H1 (cell line): Measurements from ENCODE around the gene SDF2. TPM values are rescaled to one million over a fixed set of nuclear protein-coding genes. Genes with fewer than 3 reads are reported as not detected.

Experiments
- CEBPB ChIP-seq: IDR thresholded peaks from 2 replicates; pipeline ENCODE4 v1.6.1; 2012; ENCODE audit warnings: low read depth, low read length
- CTCF ChIP-seq, 3 experiments: IDR thresholded peaks; 1 replicate in 2 of 3; 2 replicates in 1 of 3; pipeline versions ENCODE4 v1.5.1 to v1.6.1; 2011; ENCODE audit warnings: low read length in 3 of 3, mild to moderate bottlenecking in 3 of 3, inconsistent platforms in 2 of 3, low read depth in 1 of 3, moderate library complexity in 1 of 3; ENCODE audit not compliant: insufficient read depth in 1 of 3; ENCODE audit errors: control extremely low read depth in 1 of 3
- HDAC6 ChIP-seq: IDR thresholded peaks from one replicate; pipeline ENCODE4 v1.7.1; 2012; ENCODE audit warnings: low read depth, mild to moderate bottlenecking, inconsistent platforms, low read length, moderate library complexity
- RBBP5 ChIP-seq: IDR thresholded peaks from 2 replicates; pipeline ENCODE4 v1.7.1; 2012; ENCODE audit warnings: low read depth, mild to moderate bottlenecking, inconsistent platforms, low read length, moderate library complexity, borderline replicate concordance
- SP1 ChIP-seq: IDR thresholded peaks from 2 replicates; pipeline ENCODE4 v1.6.1; 2011; ENCODE audit warnings: low read depth, low read length
- SRF ChIP-seq: IDR thresholded peaks from 2 replicates; pipeline ENCODE4 v1.6.1; 2011; ENCODE audit warnings: mild to moderate bottlenecking, low read depth, low read length, moderate library complexity
- polyA plus RNA-seq, 7 experiments: library from polyadenylated mRNA; depleted of rRNA in 3 of 7; stranded (reverse) in 5 of 7; unstranded in 2 of 7; fragments of >200 nt in 5 of 7; fragments of 200-250 nt in 2 of 7; gene quantifications; 1 replicate in 5 of 7; 2 replicates in 1 of 7; 4 replicates in 1 of 7; pipeline versions ENCODE4 v1.2.1 to v1.2.3, GENCODE V29; 2011 to 2013; ENCODE audit warnings: missing spikeins in 2 of 7, mixed read lengths in 2 of 7
- total RNA-seq: library from RNA; stranded (reverse); fragmentation: NEBNext Ultra II Directional; extraction: Animal tissue kit (Norgen Biotek cat#: 25700); gene quantifications from 2 replicates; pipeline ENCODE4 v1.2.1, GENCODE V29; 2021
- TF ChIP-seq, protein P1 (sequence below): fragments of 300-600 bp; sonication (generic); IDR thresholded peaks from 2 replicates; pipeline ENCODE4 v1.7.1; 2012; ENCODE audit warnings: low read length, moderate library complexity, mild to moderate bottlenecking, inconsistent platforms; ENCODE audit not compliant: insufficient replicate concordance

Gene SDF2
- total and polyA plus RNA-seq, 2 of the 8 experiments (the other 6 are each of a cell fraction or from before 2014, with no cell fraction given) = 44.8 to 65.4 TPM

DNA sequence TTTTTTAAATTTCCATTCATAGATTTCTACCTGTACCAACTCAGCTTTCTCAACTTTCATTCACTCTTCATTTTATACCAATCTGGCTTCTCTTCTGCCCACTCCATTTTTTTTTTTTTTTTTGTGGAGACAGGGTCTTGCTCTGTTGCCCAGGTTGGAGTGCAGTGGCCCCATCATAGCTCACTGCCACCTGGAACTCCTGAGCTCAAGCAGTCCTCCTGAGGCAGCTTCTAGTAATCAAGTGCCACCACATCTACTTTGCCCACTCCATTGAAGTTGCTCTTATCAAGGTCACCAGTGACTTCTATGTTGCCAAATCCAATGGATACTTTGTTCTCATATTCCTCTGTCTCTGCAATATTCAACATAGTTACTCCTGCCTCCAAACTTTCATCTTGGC lies 2.0 kb upstream of the SDF2 start (continued):
- TF ChIP-seq, protein P1, sequence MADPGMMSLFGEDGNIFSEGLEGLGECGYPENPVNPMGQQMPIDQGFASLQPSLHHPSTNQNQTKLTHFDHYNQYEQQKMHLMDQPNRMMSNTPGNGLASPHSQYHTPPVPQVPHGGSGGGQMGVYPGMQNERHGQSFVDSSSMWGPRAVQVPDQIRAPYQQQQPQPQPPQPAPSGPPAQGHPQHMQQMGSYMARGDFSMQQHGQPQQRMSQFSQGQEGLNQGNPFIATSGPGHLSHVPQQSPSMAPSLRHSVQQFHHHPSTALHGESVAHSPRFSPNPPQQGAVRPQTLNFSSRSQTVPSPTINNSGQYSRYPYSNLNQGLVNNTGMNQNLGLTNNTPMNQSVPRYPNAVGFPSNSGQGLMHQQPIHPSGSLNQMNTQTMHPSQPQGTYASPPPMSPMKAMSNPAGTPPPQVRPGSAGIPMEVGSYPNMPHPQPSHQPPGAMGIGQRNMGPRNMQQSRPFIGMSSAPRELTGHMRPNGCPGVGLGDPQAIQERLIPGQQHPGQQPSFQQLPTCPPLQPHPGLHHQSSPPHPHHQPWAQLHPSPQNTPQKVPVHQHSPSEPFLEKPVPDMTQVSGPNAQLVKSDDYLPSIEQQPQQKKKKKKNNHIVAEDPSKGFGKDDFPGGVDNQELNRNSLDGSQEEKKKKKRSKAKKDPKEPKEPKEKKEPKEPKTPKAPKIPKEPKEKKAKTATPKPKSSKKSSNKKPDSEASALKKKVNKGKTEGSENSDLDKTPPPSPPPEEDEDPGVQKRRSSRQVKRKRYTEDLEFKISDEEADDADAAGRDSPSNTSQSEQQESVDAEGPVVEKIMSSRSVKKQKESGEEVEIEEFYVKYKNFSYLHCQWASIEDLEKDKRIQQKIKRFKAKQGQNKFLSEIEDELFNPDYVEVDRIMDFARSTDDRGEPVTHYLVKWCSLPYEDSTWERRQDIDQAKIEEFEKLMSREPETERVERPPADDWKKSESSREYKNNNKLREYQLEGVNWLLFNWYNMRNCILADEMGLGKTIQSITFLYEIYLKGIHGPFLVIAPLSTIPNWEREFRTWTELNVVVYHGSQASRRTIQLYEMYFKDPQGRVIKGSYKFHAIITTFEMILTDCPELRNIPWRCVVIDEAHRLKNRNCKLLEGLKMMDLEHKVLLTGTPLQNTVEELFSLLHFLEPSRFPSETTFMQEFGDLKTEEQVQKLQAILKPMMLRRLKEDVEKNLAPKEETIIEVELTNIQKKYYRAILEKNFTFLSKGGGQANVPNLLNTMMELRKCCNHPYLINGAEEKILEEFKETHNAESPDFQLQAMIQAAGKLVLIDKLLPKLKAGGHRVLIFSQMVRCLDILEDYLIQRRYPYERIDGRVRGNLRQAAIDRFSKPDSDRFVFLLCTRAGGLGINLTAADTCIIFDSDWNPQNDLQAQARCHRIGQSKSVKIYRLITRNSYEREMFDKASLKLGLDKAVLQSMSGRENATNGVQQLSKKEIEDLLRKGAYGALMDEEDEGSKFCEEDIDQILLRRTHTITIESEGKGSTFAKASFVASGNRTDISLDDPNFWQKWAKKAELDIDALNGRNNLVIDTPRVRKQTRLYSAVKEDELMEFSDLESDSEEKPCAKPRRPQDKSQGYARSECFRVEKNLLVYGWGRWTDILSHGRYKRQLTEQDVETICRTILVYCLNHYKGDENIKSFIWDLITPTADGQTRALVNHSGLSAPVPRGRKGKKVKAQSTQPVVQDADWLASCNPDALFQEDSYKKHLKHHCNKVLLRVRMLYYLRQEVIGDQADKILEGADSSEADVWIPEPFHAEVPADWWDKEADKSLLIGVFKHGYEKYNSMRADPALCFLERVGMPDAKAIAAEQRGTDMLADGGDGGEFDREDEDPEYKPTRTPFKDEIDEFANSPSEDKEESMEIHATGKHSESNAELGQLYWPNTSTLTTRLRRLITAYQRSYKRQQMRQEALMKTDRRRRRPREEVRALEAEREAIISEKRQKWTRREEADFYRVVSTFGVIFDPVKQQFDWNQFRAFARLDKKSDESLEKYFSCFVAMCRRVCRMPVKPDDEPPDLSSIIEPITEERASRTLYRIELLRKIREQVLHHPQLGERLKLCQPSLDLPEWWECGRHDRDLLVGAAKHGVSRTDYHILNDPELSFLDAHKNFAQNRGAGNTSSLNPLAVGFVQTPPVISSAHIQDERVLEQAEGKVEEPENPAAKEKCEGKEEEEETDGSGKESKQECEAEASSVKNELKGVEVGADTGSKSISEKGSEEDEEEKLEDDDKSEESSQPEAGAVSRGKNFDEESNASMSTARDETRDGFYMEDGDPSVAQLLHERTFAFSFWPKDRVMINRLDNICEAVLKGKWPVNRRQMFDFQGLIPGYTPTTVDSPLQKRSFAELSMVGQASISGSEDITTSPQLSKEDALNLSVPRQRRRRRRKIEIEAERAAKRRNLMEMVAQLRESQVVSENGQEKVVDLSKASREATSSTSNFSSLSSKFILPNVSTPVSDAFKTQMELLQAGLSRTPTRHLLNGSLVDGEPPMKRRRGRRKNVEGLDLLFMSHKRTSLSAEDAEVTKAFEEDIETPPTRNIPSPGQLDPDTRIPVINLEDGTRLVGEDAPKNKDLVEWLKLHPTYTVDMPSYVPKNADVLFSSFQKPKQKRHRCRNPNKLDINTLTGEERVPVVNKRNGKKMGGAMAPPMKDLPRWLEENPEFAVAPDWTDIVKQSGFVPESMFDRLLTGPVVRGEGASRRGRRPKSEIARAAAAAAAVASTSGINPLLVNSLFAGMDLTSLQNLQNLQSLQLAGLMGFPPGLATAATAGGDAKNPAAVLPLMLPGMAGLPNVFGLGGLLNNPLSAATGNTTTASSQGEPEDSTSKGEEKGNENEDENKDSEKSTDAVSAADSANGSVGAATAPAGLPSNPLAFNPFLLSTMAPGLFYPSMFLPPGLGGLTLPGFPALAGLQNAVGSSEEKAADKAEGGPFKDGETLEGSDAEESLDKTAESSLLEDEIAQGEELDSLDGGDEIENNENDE = no peak
- TF ChIP-seq RBBP5 (no peak), CTCF (IDR thresholded peaks at IDR 0.05; ENCODE audit: control extremely low read depth in 1 of 3, insufficient read depth in 1 of 3, low read depth in 1 of 3, low read length in 3 of 3) (no peak), SP1 (no peak), HDAC6 (no peak), SRF (no peak), CEBPB (no peak)
